T47D (cell line): Measurements from ENCODE around the gene GDI2.
"Not testable (repeated sequence)": the region's sequence is repeated elsewhere in the genome, so short reads cannot be mapped to it uniquely, and the experiment has no call there.

Experiments
- DNase-seq, 2 experiments: peaks; one replicate each; pipeline versions ENCODE4 v3.0.0 to v3.0.0-alpha.2; 2011 to 2012; ENCODE audit warnings: low read depth in 1 of 2, low spot score in 1 of 2
- JUND ChIP-seq: IDR thresholded peaks from 2 replicates; pipeline ENCODE4 v1.6.1; 2012; ENCODE audit warnings: low read depth
- in situ Hi-C: cut with HindIII; loops from 2 replicates; pipeline ENCODE4 v1.10.0; 2016; ENCODE audit warnings: low sequenced_read_pairs, low pct_unique_long_range_greater_than_20kb

The GDI2 gene

DNA sequence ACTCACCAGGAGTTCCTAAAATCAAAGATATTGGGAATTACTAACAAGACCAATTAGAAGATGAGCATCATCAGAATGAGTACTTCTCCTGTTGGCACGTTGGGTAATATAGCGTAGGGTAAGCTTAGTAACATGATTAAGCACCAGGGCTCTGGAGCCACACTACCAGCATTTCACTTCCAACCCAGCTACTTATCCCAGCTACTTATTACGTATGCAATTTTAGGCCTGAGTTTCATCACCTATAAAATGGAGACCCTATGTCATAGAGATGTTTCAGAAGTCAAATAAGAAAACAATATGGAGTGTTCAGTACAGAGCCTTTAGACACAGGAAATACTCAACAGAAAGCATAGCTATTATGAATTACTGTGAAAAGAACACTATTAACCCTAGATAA lies 19.0 kb downstream of the GDI2 start:
- DNase-seq: no peak
- no peak for TF ChIP-seq JUND
- in situ Hi-C loops: no loop called here

GRCh38 chr10:5789626-5790025 lies 23.6 kb downstream of the GDI2 start:
- no peak for DNase-seq
- TF ChIP-seq JUND: no peak
- in situ Hi-C loops: no loop called here

GRCh38 chr10:5788969-5789368 lies 24.3 kb downstream of the GDI2 start:
- in situ Hi-C loops: no loop called here
- no peak for DNase-seq
- TF ChIP-seq JUND: no peak

GRCh38 chr10:5783300-5783699 lies 29.9 kb downstream of the GDI2 start:
- TF ChIP-seq JUND: no peak
- DNase-seq: no peak
- in situ Hi-C loops: no loop called here

- in situ Hi-C loops: no loop called here
These were observed 31.1 kb downstream of the GDI2 start for GRCh38 chr10:5782174-5782573.

GRCh38 chr10:5779730-5780129 lies 33.5 kb downstream of the GDI2 start:
- DNase-seq: no peak
- in situ Hi-C loops: no loop called here
- no peak for TF ChIP-seq JUND

More at GRCh38 chr10:5782174-5782573, 31.1 kb downstream of the GDI2 start:
- TF ChIP-seq JUND: no peak
- DNase-seq: no peak

DNA sequence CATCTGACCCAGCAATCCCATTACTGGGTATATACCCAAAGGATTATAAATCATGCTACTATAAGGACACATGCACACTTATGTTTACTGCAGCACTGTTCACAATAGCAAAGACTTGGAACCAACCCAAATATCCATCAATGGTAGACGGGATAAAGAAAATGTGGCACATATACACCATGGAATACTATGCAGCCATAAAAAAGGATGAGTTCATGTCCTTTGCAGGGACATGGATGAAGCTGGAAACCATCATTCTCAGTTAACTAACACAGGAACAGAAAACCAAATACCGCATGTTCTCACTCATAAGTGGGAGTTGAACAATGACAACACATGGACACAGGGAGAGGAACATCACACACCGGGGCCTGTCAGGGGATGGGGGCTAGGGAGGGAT lies 35.5 kb downstream of the GDI2 start:
- DNase-seq, in situ Hi-C loops: not testable (repeated sequence)

DNA sequence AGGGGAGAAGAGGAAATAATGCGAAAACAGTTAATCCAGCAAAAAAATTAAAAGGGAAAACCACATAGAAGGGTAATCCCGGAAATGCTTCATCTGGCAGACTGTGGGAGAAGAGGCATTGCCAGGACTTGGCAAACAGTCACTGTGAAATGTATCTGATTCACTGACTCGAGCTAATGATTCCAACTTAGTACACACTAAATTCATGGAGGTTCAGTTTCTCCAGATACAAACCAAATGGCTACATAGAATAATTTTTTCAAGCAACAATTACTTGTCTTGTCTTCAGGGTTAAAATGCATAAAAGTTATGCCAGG lies 36.4 kb downstream of the GDI2 start:
- DNase-seq: no peak
- in situ Hi-C loops: no loop called here
- no peak for TF ChIP-seq JUND

GRCh38 chr10:5776136-5776880 lies 36.9 kb downstream of the GDI2 start:
- in situ Hi-C loops: no loop called here
- peak in 1 of 2 experiments; percentile 36 for DNase-seq

DNA sequence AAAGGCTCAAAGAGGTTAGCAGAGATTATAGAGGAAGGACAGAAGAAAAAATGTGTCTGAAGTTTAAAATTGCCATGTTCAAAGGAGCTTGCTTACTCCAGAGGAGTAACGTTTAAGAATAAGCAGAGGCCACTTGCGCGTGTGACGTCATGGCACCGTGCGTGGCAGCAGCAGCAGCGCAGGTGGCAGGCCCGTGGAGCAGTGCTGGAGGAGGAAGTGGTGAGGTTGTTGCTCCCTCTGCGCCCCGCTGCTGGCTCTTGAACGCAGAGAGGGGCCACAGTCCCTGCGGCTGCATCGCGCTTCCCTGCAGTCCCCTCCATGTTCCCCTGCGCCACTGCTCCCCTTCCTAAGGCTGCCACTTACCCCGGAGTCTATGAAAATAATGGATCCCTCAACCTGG lies 37.5 kb downstream of the GDI2 start:
- DNase-seq: no peak
- TF ChIP-seq JUND: no peak
- in situ Hi-C loops: no loop called here

More at GRCh38 chr10:5776136-5776880, 36.9 kb downstream of the GDI2 start:
- TF ChIP-seq JUND: no peak

- no peak for DNase-seq
- in situ Hi-C loops: no loop called here
- no peak for TF ChIP-seq JUND
These were observed 38.1 kb downstream of the GDI2 start for GRCh38 chr10:5774987-5775620.

GRCh38 chr10:5766189-5766588 lies 47.0 kb downstream of the GDI2 start:
- TF ChIP-seq JUND: no peak
- in situ Hi-C loops: no loop called here
- DNase-seq: no peak

GRCh38 chr10:5765617-5766016 lies 47.6 kb downstream of the GDI2 start:
- no peak for DNase-seq
- TF ChIP-seq JUND: no peak
- in situ Hi-C loops: no loop called here
